ENCODE results near the gene OR2K2.
"Not testable (repeated sequence)": the region's sequence is repeated elsewhere in the genome, so short reads cannot be mapped to it uniquely, and the experiment has no call there.

Gene OR2K2

DNA sequence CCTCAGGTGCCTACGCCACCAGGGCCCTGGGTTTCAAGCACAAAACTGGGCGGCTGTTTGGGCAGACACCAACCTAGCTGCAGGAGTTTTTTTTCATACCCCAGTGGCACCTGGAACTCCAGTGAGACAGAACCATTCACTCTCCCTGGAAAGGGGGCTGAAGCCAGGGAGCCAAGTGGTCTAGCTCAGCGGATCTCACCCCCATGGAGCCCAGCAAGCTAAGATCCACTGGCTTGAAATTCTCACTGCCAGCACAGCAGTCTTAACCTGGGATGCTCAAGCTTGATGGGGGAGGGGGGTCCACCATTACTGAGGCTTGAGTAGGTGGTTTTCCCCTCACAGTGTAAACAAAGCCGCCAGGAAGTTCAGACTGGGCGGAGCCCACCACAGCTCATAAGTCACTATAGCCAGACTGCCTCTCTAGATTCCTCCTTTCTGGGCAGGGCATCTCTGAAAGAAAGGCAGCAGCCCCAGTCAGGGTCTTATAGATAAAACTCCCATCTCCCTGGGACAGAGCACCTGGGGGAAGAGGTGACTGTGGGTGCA, 4.4 kb upstream of the OR2K2 start:
- H3K27me3 ChIP-seq (ENCODE audit: insufficient read depth, low read length), result not testable (repeated sequence)

DNA sequence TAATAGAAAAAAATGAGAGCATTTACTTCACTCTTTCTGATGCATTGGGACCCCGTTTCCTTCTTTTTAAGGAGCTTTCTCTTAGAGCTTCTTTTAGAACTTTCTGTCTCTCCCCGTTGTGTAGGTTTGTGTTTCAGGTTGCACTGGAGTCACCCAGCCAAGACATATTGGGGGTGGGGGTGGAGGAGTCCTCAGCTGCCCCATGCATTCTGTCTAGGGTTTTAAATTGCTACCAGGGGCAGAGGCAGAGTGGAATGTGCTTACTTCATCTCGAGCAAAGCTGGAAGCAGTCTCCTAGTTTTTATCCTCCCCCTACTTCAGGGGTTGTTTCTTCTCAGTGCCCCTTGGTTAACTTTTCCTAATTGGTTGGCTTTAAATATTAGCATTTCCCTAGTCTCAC, 9.4 kb downstream of the OR2K2 start:
- H3K9ac ChIP-seq (ENCODE audit: low read depth, low read length), result no peak overlapping the region
- no peak overlapping the region for H3K27ac ChIP-seq (ENCODE audit: low read length)
- H3K4me3 ChIP-seq (ENCODE audit: low read length), result no peak overlapping the region
- H3K4me1 ChIP-seq (ENCODE audit: insufficient read depth, low read length), result no peaks in the 10 kb centered on the region
- no peaks in the 10 kb centered on the region for H3K27me3 ChIP-seq (ENCODE audit: insufficient read depth, low read length)
- no peaks in the 10 kb centered on the region for H3K36me3 ChIP-seq (ENCODE audit: insufficient read depth, low read depth, low read length)
- no peaks in the 10 kb centered on the region; the same call in 1 of the 2 replicates for H3K9me3 ChIP-seq (ENCODE audit: insufficient read depth, low read depth, low read length)

More for the DNA sequence above, 4.4 kb upstream of the OR2K2 start:
- H3K9me3 ChIP-seq (ENCODE audit: insufficient read depth, low read depth, low read length); H3K27ac ChIP-seq (ENCODE audit: low read length); H3K4me1 ChIP-seq (ENCODE audit: insufficient read depth, low read length); H3K36me3 ChIP-seq (ENCODE audit: insufficient read depth, low read depth, low read length); H3K4me3 ChIP-seq (ENCODE audit: low read length); H3K9ac ChIP-seq (ENCODE audit: low read depth, low read length): not testable (repeated sequence)

DNA sequence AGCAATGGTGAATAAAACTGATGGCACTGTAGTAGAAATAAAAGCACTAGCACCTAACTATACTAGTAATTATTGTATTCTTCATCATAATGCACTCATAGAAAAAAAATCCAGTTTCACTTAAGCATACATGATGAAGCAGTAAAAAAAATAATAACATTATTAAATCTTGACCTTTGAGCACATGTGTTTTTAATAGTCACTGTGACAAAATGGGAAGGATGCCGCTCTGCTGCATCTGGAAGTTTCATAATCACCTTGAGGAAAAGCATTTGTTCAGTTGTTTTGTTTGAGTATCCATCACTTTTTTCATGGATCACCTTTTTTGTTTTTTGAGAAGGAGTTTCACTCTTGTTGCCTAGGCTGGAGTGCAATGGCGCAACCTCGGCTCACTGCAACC, 13.2 kb downstream of the OR2K2 start:
- no peaks in the 10 kb centered on the region for H3K36me3 ChIP-seq (ENCODE audit: insufficient read depth, low read depth, low read length)
- no peak overlapping the region for H3K9ac ChIP-seq (ENCODE audit: low read depth, low read length)
- H3K4me1 ChIP-seq (ENCODE audit: insufficient read depth, low read length), result no peaks in the 10 kb centered on the region
- no peaks in the 10 kb centered on the region for H3K27me3 ChIP-seq (ENCODE audit: insufficient read depth, low read length)
- no peak overlapping the region for H3K27ac ChIP-seq (ENCODE audit: low read length)
- no peaks in the 10 kb centered on the region; the same call in 1 of the 2 replicates for H3K9me3 ChIP-seq (ENCODE audit: insufficient read depth, low read depth, low read length)
- no peak overlapping the region for H3K4me3 ChIP-seq (ENCODE audit: low read length)

DNA sequence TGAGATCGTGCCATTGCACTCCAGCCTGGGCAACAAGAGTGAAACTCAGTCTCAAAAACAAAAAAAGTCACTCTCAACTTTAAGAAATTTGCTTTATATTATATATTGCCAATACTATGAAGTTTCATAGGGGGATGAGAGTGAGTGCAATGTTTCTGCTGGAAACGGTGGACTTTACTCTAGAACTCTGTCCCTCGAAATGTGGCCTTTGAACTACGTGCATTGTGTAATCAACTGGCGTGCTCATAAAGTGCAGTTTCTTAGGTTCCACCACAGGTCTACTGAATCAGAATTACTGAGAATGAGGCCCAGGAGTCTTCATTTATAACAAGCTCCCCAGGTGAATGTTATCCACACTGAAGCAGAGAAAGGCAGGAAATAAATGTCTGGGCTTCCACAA, 24.1 kb downstream of the OR2K2 start:
- H3K9me3 ChIP-seq (ENCODE audit: insufficient read depth, low read depth, low read length), result no peaks in the 10 kb centered on the region
- H3K27me3 ChIP-seq (ENCODE audit: insufficient read depth, low read length), result no peaks in the 10 kb centered on the region
- no peak overlapping the region for H3K4me3 ChIP-seq (ENCODE audit: low read length)
- H3K36me3 ChIP-seq (ENCODE audit: insufficient read depth, low read depth, low read length), result no peaks in the 10 kb centered on the region
- no peak overlapping the region for H3K9ac ChIP-seq (ENCODE audit: low read depth, low read length)
- H3K27ac ChIP-seq (ENCODE audit: low read length), result no peak overlapping the region
- no peaks in the 10 kb centered on the region for H3K4me1 ChIP-seq (ENCODE audit: insufficient read depth, low read length)

DNA sequence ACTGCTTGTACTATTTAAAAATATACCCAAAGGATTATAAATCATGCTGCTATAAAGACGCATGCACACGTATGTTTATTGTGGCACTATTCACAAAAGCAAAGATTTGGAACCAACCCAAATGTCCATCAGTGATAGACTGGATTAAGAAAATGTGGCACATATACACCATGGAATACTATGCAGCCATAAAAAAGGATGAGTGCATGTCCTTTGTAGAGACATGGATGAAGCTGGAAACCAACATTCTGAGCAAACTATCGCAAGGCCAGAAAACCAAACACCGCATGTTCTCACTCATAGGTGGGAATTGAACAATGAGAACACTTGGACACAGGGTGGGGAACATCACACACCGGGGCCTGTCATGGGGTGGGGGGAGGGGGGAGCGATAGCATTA, 26.0 kb downstream of the OR2K2 start:
- H3K4me1 ChIP-seq (ENCODE audit: insufficient read depth, low read length); H3K27me3 ChIP-seq (ENCODE audit: insufficient read depth, low read length); H3K36me3 ChIP-seq (ENCODE audit: insufficient read depth, low read depth, low read length); H3K9me3 ChIP-seq (ENCODE audit: insufficient read depth, low read depth, low read length); H3K27ac ChIP-seq (ENCODE audit: low read length); H3K4me3 ChIP-seq (ENCODE audit: low read length); H3K9ac ChIP-seq (ENCODE audit: low read depth, low read length): not testable (repeated sequence)

DNA sequence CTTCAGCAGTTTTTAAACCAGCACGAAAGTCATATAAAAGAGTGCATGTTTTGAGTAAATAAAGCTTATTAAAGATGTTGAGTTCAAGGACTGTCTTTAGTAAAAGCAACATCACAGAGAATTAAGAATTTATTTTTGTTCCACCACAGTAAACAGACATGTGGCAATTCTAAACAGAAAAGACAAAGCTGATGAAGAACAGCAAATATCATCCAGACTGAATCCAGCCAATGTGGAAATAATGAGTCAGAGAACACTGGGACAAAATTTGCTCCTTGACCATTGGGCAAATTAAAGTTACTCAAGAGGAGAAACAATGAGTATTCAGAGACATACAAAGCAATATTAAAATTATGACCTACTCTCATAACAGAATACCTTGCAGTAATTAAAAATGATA, 28.8 kb downstream of the OR2K2 start:
- Histone ChIP-seq H3K27me3 (ENCODE audit: insufficient read depth, low read length) (no peaks in the 10 kb centered on the region), H3K9me3 (ENCODE audit: insufficient read depth, low read depth, low read length) (peaks cover 5% of the 10 kb centered on the region; the same call in 1 of the 2 replicates), H3K4me3 (ENCODE audit: low read length) (no peak overlapping the region), H3K4me1 (ENCODE audit: insufficient read depth, low read length) (peaks cover 5% of the 10 kb centered on the region; the same call in 1 of the 2 replicates), H3K9ac (ENCODE audit: low read depth, low read length) (no peak overlapping the region), H3K27ac (ENCODE audit: low read length) (no peak overlapping the region), H3K36me3 (ENCODE audit: insufficient read depth, low read depth, low read length) (no peaks in the 10 kb centered on the region)

DNA sequence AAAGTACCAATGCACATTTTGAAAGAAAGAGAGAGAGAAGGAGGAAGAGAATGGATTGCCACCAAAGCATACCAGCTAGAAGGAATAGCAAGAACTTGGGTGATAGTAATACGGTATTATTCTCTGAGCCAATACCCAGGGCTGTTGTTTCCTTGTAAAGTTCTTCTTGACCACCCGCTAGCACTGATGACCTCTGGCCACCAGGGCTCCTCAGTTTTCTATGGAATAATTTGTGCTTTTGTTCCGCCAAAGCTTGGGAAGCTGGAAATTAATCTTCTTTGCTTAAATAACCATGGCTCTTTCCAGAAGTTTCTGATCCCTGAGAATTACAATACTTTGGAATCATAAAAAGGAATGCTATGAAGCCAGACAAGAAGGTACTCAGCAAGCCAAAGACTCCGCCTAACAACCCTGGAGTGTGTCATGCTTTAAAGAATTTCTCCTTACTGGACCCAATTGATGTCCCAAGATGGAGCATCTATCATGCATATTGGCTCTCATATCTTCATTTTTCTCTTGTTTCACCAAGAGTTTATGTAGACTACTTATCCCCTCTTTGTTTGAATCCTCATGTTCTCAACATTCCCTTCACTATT, 29.8 kb downstream of the OR2K2 start:
- Histone ChIP-seq H3K27me3 (ENCODE audit: insufficient read depth, low read length) (no peaks in the 10 kb centered on the region), H3K4me1 (ENCODE audit: insufficient read depth, low read length) (peaks cover 5% of the 10 kb centered on the region; the same call in 1 of the 2 replicates), H3K27ac (ENCODE audit: low read length) (no peak overlapping the region), H3K9ac (ENCODE audit: low read depth, low read length) (no peak overlapping the region), H3K36me3 (ENCODE audit: insufficient read depth, low read depth, low read length) (no peaks in the 10 kb centered on the region), H3K9me3 (ENCODE audit: insufficient read depth, low read depth, low read length) (peaks cover 5% of the 10 kb centered on the region; the same call in 1 of the 2 replicates), H3K4me3 (ENCODE audit: low read length) (no peak overlapping the region)

DNA sequence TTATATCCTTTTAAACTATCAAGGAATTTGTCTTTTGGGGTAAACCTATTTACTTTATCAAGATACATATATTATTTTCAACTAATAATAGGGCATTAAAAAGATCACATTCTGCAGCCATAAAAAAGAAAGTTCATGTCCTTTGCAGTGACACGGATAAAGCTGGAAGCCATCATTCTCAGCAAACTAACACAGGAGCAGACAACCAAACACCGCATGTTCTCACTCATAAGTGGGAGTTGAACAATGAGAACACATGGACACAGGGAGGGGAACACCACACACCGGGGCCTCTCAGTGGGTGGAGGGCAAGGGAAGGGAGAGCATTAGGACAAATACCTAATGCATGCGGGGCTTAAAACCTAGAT, 30.4 kb downstream of the OR2K2 start:
- not testable (repeated sequence) for H3K27me3 ChIP-seq (ENCODE audit: insufficient read depth, low read length)

DNA sequence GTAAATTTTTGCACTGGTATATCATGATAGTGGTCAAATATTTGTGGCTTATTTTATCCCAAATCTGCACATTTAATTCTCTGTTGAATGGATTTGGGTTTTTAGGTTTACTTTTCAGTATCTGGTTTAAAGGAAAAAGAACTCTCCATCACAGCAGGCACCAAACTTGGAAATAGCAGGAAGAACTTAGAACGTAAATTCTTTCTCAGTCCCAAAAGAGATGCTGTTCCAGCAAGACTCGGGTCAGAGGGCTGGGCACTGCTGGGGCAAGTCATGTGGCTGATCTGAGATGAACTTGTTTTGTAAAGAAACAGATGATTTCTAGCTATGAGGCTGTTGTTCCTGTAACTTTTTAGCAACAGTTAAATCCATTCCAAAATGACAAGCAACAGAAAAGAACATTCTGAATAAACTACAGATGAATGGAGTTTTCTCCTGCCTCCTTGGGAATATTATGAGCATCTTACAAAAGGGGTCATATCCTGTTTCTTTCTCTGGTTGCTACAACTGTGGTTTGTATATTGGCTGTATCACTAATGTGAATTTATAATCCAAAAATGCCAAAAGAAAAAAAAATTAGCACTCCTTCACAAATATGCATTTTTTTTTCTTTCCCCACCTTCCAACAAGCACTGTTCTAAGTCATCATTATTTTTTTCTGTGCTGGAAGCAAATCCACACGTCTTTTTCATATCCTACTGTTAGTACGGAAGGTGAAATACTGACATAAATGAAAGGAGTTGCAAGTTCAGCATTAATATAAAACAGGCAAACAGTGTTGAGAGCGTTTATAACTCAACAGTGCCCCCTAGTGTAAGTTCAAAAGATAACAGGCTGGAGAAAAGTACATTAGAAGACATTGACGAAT, 31.1 kb downstream of the OR2K2 start:
- no peaks in the 10 kb centered on the region for H3K27me3 ChIP-seq (ENCODE audit: insufficient read depth, low read length)
- no peak overlapping the region for H3K27ac ChIP-seq (ENCODE audit: low read length)
- H3K4me1 ChIP-seq (ENCODE audit: insufficient read depth, low read length), result peaks cover 5% of the 10 kb centered on the region; the same call in 1 of the 2 replicates
- peaks cover 5% of the 10 kb centered on the region; the same call in 1 of the 2 replicates for H3K9me3 ChIP-seq (ENCODE audit: insufficient read depth, low read depth, low read length)
- H3K9ac ChIP-seq (ENCODE audit: low read depth, low read length), result no peak overlapping the region
- H3K4me3 ChIP-seq (ENCODE audit: low read length), result no peak overlapping the region
- H3K36me3 ChIP-seq (ENCODE audit: insufficient read depth, low read depth, low read length), result no peaks in the 10 kb centered on the region

More for the DNA sequence above, 30.4 kb downstream of the OR2K2 start:
- not testable (repeated sequence) for H3K36me3 ChIP-seq (ENCODE audit: insufficient read depth, low read depth, low read length); H3K27ac ChIP-seq (ENCODE audit: low read length); H3K4me1 ChIP-seq (ENCODE audit: insufficient read depth, low read length); H3K9me3 ChIP-seq (ENCODE audit: insufficient read depth, low read depth, low read length); H3K9ac ChIP-seq (ENCODE audit: low read depth, low read length); H3K4me3 ChIP-seq (ENCODE audit: low read length)

DNA sequence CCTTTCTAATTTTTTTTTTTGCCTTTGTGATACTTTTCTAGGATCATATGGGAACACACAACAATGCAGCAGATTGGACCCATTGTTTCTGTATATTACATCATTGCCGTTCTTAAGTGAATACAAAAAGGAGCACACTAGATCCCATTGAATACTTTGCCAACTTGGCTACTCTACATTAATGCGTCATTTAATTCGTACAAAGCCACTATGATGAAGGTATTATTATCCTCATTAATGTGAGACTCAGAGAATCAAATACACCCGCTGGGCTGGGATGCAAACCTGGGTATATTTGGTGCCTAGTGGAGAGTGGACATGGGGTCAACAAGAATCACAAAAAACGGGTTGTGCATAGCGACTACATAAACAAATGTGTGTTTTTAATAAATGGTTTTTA, 31.9 kb downstream of the OR2K2 start:
- Histone ChIP-seq H3K27me3 (ENCODE audit: insufficient read depth, low read length) (no peaks in the 10 kb centered on the region), H3K27ac (ENCODE audit: low read length) (no peak overlapping the region), H3K4me3 (ENCODE audit: low read length) (no peak overlapping the region), H3K9me3 (ENCODE audit: insufficient read depth, low read depth, low read length) (peaks cover 5% of the 10 kb centered on the region; the same call in 1 of the 2 replicates), H3K4me1 (ENCODE audit: insufficient read depth, low read length) (peaks cover 5% of the 10 kb centered on the region; the same call in 1 of the 2 replicates), H3K9ac (ENCODE audit: low read depth, low read length) (no peak overlapping the region), H3K36me3 (ENCODE audit: insufficient read depth, low read depth, low read length) (no peaks in the 10 kb centered on the region)

DNA sequence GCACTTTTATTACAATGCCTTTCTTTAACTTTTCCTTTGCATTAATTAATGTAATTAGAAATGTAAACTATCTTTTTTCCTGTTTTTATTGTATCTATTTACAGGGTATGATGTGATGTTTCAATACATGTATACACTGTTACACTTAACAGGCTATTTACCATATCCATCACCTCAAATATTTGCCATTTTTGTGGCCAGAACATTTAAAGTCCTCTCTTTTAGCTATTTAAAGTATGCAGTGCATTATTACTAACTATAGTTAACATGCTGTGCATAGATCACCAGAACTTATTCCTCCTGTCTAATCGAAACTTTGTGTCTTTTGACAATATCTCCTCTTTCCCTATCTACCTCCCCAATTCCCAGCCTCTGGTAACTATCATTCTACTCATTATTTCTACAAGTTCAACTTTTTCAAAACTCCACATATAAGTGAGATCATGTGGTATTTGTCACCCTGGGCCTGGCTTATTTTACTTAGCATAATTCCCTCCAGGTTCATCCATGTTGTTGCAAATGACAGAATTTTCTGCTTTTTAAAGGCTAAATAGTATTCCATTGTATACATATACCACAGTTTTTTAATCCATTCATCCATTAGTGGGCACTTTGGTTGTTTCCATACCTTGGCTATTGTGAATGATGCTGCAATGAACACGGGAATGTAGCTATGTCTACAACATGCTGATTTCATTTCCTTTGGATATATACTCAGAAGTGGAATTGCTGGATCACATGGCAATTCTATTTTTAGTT, 32.8 kb downstream of the OR2K2 start:
- Histone ChIP-seq H3K27ac (ENCODE audit: low read length) (no peak overlapping the region), H3K9me3 (ENCODE audit: insufficient read depth, low read depth, low read length) (peaks cover 5% of the 10 kb centered on the region; the same call in 1 of the 2 replicates), H3K4me1 (ENCODE audit: insufficient read depth, low read length) (peaks cover 5% of the 10 kb centered on the region; the same call in 1 of the 2 replicates), H3K36me3 (ENCODE audit: insufficient read depth, low read depth, low read length) (no peaks in the 10 kb centered on the region), H3K27me3 (ENCODE audit: insufficient read depth, low read length) (no peaks in the 10 kb centered on the region), H3K9ac (ENCODE audit: low read depth, low read length) (no peak overlapping the region), H3K4me3 (ENCODE audit: low read length) (no peak overlapping the region)

All from iPS-20b (cell line).